22Rv1 (cell line): ENCODE measurements around the gene GFRA4.

Experiments
- H3K27ac ChIP-seq: fragments of 450-650 bp; 2 replicates; pipeline ENCODE4 v1.5.1; 2017
- CTCF ChIP-seq: fragments of 450-650 bp; IDR thresholded peaks from 2 replicates; pipeline ENCODE4 v1.5.1; 2017; ENCODE audit warnings: mild to moderate bottlenecking
- ZFX ChIP-seq: fragments of 450-650 bp; IDR thresholded peaks from 2 replicates; pipeline ENCODE4 v1.6.1; 2017; ENCODE audit warnings: antibody characterized with exemption, borderline replicate concordance

The GFRA4 gene

GRCh38 chr20:3672547-3673171 is 9.5 kb upstream of the GFRA4 start:
- TF ChIP-seq ZFX (no peak), CTCF (no peak)
- H3K27ac ChIP-seq, result no peak overlapping the region

DNA sequence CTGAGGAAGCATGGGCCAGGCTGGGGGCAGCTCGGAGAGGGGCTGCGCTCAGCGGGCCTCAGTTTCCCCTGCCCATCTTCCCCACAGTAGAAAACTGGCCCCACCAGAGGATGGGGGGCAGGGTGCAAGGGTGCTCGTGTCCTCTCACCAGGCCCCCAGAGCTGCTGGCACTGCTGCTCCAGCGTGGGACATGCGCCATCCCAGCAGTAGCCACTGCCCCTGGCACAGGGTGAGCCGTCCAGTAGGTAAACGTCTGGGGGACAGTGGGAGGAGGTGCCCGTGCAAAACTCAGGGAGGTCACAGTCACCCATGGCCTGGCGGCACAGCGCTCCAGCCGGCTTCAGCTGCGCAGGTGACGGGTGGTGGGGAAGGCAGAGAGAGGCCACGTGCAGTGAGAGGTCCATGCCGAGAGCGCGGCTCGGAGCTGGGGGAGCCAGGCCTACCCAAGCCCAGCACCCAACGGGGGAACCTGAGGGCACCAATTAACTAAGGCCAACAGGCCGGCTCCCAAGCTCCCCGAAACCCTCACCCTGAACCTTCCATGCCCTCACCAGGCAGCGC is 8.9 kb upstream of the GFRA4 start:
- TF ChIP-seq CTCF, result no peak
- TF ChIP-seq ZFX, result no peak
- no peak overlapping the region for H3K27ac ChIP-seq

DNA sequence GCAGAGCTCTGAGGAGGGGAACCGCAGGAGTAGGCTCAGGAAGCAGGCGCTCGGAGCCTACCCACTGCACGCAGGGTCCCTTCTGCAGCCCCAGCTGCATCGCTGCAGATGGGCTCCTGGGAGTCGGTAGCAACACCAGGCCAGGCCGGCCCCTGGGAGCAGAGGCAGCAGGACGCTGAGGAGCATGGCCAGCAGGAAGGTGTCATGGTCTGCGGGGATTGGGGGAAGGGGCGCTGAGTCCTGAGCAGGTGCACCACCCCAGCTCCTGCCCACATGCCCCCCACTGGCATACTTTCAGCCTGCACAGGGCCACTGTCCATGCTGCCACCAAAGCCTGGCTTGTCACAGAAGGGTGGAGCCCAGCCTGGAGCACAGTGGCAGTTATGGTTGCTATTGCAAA is 7.7 kb upstream of the GFRA4 start:
- no peak overlapping the region for H3K27ac ChIP-seq

GRCh38 chr20:3670511-3670910 is 7.3 kb upstream of the GFRA4 start:
- TF ChIP-seq ZFX (no peak), CTCF (no peak)
- no peak overlapping the region for H3K27ac ChIP-seq

More for the DNA sequence above, 7.7 kb upstream of the GFRA4 start:
- TF ChIP-seq ZFX (no peak), CTCF (no peak)

DNA sequence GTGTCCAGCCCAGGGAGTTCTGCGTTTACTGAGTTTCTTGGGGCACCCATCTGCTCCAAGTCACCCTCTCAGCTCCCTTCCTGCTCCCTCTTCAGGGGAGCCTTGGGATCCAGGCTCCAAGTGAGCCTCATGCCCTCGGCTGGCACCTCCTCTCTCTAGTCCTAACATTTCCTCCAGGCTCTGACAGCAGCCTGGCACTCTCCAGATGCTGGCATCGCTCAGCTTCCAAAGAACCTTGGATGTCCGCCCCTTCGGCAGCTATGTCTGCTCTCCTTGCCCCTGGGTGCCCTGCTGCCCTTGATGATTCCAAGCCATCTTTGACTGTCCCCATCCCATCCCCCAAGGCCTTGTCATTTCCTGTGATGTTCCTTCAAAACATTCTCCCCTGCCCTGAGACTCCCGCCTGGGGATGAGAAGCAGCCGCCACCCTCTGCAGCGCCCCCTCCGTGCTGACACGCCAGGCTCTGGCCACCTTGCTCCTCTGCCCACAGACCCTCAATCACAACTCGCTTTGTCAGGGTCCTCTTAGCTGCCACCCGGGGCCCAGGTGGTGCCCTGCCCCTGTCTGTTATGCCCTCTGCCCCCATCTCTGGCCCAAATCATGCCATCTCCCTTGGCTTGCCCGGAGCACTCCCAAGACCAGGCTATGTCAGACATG is 6.6 kb upstream of the GFRA4 start:
- no peak overlapping the region for H3K27ac ChIP-seq
- TF ChIP-seq ZFX, result no peak
- no peak for TF ChIP-seq CTCF

DNA sequence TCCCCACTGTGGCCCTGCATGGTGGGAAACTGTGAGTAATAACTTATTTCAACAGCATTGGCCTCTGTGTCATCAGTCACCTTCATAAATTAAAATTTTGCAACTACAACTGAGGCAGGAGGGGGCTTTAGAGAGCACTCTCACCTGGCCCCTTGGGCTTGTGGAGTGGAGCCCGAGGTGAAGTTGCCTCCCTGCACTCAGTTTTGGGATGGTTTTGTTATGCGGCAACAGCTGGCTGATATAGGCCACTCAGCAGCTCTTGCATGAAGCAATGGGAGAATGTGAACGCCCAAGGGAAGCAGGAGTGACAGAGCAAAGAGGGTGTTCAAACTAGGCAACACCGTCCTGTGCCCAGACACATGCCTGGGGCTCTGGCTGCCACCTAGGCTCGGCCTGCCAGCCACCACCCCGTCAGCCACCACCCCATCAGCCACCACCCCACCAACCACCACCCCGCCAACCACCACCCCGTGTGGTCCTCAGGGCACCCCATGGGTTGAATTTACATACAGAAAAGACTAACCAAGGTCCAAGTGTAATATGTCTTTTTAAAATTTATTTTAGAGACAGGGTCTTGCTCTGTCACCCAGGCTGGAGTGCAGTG is 4.3 kb upstream of the GFRA4 start:
- no peak overlapping the region for H3K27ac ChIP-seq
- TF ChIP-seq ZFX (no peak), CTCF (no peak)

DNA sequence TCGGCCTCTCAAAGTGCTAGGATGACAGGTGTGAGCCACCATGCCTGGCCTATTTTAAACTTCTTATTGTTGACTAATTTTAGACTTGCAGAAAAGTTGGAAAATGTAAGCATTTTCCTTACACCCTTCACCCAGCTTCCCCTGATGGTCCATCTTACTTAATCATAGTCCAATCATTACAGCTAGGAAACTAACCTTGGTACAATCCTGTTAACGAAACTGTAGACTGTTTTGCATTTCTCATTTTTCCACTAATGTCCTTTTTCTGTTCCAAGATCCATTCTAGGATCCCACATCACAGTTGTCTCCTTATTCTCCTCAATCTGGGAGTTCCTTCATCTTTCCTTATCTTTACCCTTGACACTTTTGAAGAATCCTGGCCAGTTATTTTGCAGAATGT is 659 bp upstream of the GFRA4 start:
- TF ChIP-seq CTCF (no peak), ZFX (no peak)
- H3K27ac ChIP-seq, result no peak overlapping the region
